ENCODE data around the gene ZRANB1. TPM values are rescaled to one million over a fixed set of nuclear protein-coding genes. Genes with fewer than 3 reads are reported as not detected.
A peak's percentile ranks its signal among the peaks of the same experiment; 100 is the strongest.

Gene ZRANB1
- total RNA-seq (10 to 100 TPM; 38.7 to 46.7 TPM), polyA plus RNA-seq (ENCODE audit: insufficient read depth, low read depth, low replicate concordance) (37.9 TPM)
- long read RNA-seq, donor 1, full-length matches to known transcripts: 8 of 8 reads
- long read RNA-seq, donor 1, partial matches to known transcripts: 0 of 8 reads
- long read RNA-seq, donor 1, other reads (novel, unspliced or antisense): 0 of 8 reads
- long read RNA-seq, donor 2: 0 reads

DNA sequence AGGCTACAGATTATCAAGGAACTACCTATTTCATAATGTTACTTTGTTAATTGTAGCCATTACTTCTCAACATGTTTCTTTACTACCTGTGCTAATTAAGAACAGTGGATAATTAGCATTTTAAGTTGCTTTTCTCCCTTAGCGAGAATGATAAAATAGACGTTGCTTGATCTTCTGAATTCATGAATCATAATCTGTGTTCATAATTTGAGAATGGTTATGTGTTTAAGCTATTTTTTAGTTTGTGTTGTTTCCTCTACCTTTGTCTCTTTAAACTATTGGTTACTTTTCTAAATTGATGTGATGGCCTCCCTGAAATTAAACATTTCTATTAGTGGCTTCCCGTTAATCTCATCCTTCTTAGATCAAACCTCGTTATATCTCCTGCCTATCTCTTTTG lies at the start of gene ZRANB1:
TSS of gene ZRANB1 (plus strand) at position 301 of the 400 bp plus-strand sequence. CDS start 371 bp downstream, outside the sequence.
- WGBS, 2 donors: 66 to 79% methylated on average over 4 of the region's 4 CpGs
- intact Hi-C loops (cut with DNase I; ENCODE audit: low total_unique reads): no loop called here
- Histone ChIP-seq H3K9me3 (no peaks in the 10 kb centered on the region), H3K36me3 (ENCODE audit: low read depth, missing control alignments) (no peaks in the 10 kb centered on the region), H3K4me3 (no peak within 1 kb of the TSS), H3K27me3 (no peaks in the 10 kb centered on the region), H3K27ac (peak within 1 kb of the TSS; percentile 40 to 74), H3K4me1 (peaks cover 28% of the 10 kb centered on the region)
- DNase-seq: no peak
- TF ChIP-seq, protein P1, sequence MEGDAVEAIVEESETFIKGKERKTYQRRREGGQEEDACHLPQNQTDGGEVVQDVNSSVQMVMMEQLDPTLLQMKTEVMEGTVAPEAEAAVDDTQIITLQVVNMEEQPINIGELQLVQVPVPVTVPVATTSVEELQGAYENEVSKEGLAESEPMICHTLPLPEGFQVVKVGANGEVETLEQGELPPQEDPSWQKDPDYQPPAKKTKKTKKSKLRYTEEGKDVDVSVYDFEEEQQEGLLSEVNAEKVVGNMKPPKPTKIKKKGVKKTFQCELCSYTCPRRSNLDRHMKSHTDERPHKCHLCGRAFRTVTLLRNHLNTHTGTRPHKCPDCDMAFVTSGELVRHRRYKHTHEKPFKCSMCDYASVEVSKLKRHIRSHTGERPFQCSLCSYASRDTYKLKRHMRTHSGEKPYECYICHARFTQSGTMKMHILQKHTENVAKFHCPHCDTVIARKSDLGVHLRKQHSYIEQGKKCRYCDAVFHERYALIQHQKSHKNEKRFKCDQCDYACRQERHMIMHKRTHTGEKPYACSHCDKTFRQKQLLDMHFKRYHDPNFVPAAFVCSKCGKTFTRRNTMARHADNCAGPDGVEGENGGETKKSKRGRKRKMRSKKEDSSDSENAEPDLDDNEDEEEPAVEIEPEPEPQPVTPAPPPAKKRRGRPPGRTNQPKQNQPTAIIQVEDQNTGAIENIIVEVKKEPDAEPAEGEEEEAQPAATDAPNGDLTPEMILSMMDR (IDR thresholded peaks at IDR 0.05): no peak
- TF ChIP-seq POLR2A (IDR thresholded peaks at IDR 0.05): no peak

DNA sequence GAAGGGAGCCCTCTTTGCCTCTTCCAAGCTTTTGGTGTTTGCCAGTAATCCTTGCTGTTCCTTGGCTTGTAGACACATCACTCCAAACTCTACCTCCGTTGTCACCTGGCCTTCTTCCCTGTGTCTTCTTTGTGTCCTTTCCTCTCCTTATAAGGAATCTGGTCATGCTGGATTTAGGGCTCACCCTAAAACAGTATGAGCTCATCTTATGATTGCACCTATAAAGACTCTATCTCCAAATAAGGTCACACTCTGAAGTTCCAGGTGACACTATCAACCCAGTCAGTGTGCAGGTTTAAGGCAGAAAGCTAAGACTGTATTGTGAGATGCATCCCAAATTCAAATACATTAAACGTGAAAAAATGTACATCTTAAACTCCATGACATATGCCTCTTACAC lies 49.0 kb upstream of the ZRANB1 start:
- TF ChIP-seq POLR2A (IDR thresholded peaks at IDR 0.05): no peak
- TF ChIP-seq, protein P1 (IDR thresholded peaks at IDR 0.05): no peak
- DNase-seq: no peak
- H3K4me1 ChIP-seq: no peaks in the 10 kb centered on the region

DNA sequence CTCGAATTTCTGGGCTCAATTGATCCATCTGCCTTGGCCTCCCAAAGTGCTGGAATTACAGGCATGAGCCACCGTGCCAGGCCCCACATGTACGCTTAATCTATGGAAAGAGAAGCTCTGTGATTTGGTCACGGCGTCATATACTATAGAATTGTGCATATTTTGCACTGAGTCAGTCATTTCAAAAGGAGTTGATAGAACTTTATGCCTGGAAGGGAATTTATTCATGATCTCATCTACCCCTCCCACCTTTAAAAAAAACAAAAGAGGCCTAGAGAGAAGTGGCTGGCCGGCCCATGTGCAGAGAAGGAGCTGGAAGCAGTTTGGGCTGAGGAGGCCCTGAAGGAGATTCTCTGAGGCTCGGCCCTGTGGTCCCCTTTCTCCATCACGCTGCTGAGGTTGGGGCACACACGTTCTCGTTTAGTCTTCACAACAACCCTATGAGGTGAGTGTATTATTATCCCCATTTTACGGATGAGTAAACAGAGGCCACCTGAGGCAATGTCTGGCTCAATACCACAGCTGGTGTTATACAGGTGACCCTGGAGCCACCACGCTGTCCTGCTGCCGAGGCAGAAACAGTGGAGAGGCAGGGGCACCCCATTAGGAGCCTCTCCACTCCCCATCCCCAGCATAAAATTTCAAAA lies 47.2 kb upstream of the ZRANB1 start:
- intact Hi-C loops (cut with DNase I; ENCODE audit: low total_unique reads): no loop called here
- Histone ChIP-seq H3K27me3 (no peaks in the 10 kb centered on the region), H3K4me1 (no peaks in the 10 kb centered on the region), H3K9me3 (no peaks in the 10 kb centered on the region), H3K36me3 (ENCODE audit: low read depth, missing control alignments) (no peaks in the 10 kb centered on the region), H3K4me3 (no peak overlapping the region), H3K27ac (no peak overlapping the region)
- TF ChIP-seq POLR2A (IDR thresholded peaks at IDR 0.05): no peak
- no peak for DNase-seq
- WGBS, 2 donors: 94% methylated on average over 12 to 13 of the region's 13 CpGs

More for the DNA sequence above, 49.0 kb upstream of the ZRANB1 start:
- WGBS, 2 donors: 85 to 94% methylated on average over 2 of the region's 2 CpGs
- Histone ChIP-seq H3K27me3 (no peaks in the 10 kb centered on the region), H3K36me3 (ENCODE audit: low read depth, missing control alignments) (no peaks in the 10 kb centered on the region), H3K9me3 (no peaks in the 10 kb centered on the region), H3K4me3 (no peak overlapping the region), H3K27ac (no peak overlapping the region)
- intact Hi-C loops (cut with DNase I; ENCODE audit: low total_unique reads): no loop called here

DNA sequence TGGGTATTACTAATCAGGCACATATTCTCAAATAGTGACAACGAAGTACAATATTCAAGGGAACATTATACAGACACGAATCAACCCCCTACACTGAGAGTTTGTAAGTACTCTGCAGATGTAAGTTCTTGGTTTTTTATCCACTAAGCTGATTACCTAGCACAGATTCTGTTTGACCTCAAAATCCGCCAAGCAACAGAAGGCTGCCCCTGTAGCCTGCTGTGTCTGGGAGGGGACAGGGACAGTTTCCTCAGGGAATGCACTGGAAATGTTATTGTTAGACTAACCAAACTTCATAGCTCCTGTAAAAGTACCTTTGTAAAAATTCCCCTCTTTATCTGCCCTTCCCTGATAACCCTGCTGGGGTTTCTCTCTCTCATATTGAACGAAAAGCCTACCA lies 45.2 kb upstream of the ZRANB1 start:
- TF ChIP-seq, protein P1 (IDR thresholded peaks at IDR 0.05): no peak
- TF ChIP-seq POLR2A (IDR thresholded peaks at IDR 0.05): no peak
- WGBS, 2 donors: 79 to 83% methylated on average over 4 of the region's 4 CpGs
- H3K36me3 ChIP-seq (ENCODE audit: low read depth, missing control alignments): no peaks in the 10 kb centered on the region
- no peak overlapping the region for H3K27ac ChIP-seq
- DNase-seq: no peak
- H3K4me3 ChIP-seq: no peak overlapping the region
- H3K9me3 ChIP-seq: no peaks in the 10 kb centered on the region
- H3K27me3 ChIP-seq: no peaks in the 10 kb centered on the region
- intact Hi-C loops (cut with DNase I; ENCODE audit: low total_unique reads): no loop called here
- no peaks in the 10 kb centered on the region for H3K4me1 ChIP-seq

DNA sequence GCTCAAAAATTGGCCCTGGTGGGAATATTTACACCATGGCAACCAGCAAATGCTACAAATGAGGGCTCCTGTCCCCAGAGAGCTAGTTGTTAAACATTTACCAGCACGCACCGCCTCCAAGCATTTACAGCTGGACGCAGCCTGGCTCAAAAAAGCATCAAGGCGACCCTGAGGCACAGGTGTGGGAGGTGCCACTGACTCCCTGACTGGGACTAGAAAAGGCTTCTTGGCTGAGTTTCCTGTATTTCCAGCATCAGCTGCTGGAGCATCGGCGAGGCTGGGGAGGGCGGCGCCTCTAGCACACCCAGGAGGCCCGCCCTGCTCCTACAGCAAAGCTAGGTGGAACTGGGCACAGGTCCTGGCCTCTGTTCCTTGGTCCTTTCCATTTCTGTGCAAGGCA lies 43.5 kb upstream of the ZRANB1 start:
- intact Hi-C loops (cut with DNase I; ENCODE audit: low total_unique reads): no loop called here
- 77 to 88% methylated on average over 7 to 9 of the region's 9 CpGs for WGBS, 2 donors
- no peaks in the 10 kb centered on the region for H3K27me3 ChIP-seq
- H3K27ac ChIP-seq: no peak overlapping the region
- DNase-seq: no peak
- H3K4me3 ChIP-seq: no peak overlapping the region
- TF ChIP-seq, protein P1 (IDR thresholded peaks at IDR 0.05): no peak
- no peak for TF ChIP-seq POLR2A (IDR thresholded peaks at IDR 0.05)
- H3K4me1 ChIP-seq: no peaks in the 10 kb centered on the region
- no peaks in the 10 kb centered on the region for H3K9me3 ChIP-seq
- no peaks in the 10 kb centered on the region for H3K36me3 ChIP-seq (ENCODE audit: low read depth, missing control alignments)

All from testis (tissue), 5 donors.